Psoas muscle (tissue), 8 donors: Measurements from ENCODE around the gene GOLGA5. TPM values are rescaled to one million over a fixed set of nuclear protein-coding genes. Genes with fewer than 3 reads are reported as not detected.
A peak's percentile ranks its signal among the peaks of the same experiment; 100 is the strongest.

Experiments
- ATAC-seq, 4 donors: fragments of 200-7000 bp; cut with Tn5 transposase; one replicate each; pipeline ENCODE4 v1.9.1; 2020; ENCODE audit warnings: moderate library complexity in 3 of 4, mild to moderate bottlenecking in 2 of 4
- DNase-seq, 2 donors: peaks; one replicate each; pipeline ENCODE4 v3.0.0-alpha.2; 2020
- H3K27ac ChIP-seq: fragments of 200-600 bp; one replicate; pipeline ENCODE4 v1.8.0; 2022
- H3K27me3 ChIP-seq, 3 donors: fragments of 200-600 bp in 1 of 3; one replicate each; pipeline versions ENCODE4 v1.6.1 to v1.8.0; 2013 to 2022; ENCODE audit warnings: low read length in 2 of 3, mild to moderate bottlenecking in 2 of 3, moderate library complexity in 1 of 3; ENCODE audit not compliant: insufficient read depth in 3 of 3
- H3K36me3 ChIP-seq, 2 donors: fragments of 200-600 bp in 1 of 2; one replicate each; pipeline versions ENCODE4 v1.6.1 to v1.8.0; 2013 to 2022; ENCODE audit warnings: low read depth in 1 of 2, mild to moderate bottlenecking in 1 of 2, moderate library complexity in 1 of 2; ENCODE audit not compliant: insufficient read depth in 1 of 2
- H3K4me1 ChIP-seq: fragments of 200-600 bp; one replicate; pipeline ENCODE4 v1.8.0; 2022
- H3K4me3 ChIP-seq: fragments of 200-600 bp; one replicate; pipeline ENCODE4 v1.8.0; 2022; ENCODE audit warnings: mild to moderate bottlenecking
- H3K9me3 ChIP-seq: fragments of 200-600 bp; one replicate; pipeline ENCODE4 v1.8.0; 2022
- WGBS, 3 donors: extraction: QIAGEN DNeasy Blood & Tissue Kit; methylation state at CpG; one replicate each; pipeline versions ENCODE4 v1.1.6 to v1.1.7; 2013; 5-methylcytosine and 5-hydroxymethylcytosine counted together
- intact Hi-C, 2 donors: fragments of 100-400 bp; cut with DNase I; formaldehyde crosslinking; loops; one replicate each; pipeline versions ENCODE4 v1.11.0 to v1.14.2; 2022
- polyA plus RNA-seq, 3 donors: library from polyadenylated mRNA; stranded (reverse); fragments of 200-250 nt; gene quantifications; one replicate each; pipeline ENCODE4 v1.2.3, GENCODE V29; 2013
- total RNA-seq, 4 donors: library from RNA; stranded (reverse); fragmentation: NEBNext Ultra II Directional in 2 of 4; extraction: Animal tissue kit (Norgen Biotek cat#: 25700) in 2 of 4; gene quantifications; one replicate each; pipeline versions ENCODE4 v1.2.1 to v1.2.4, GENCODE V29; 2021 to 2023
- TF ChIP-seq, protein P1 (sequence below): fragments of 200-600 bp; IDR thresholded peaks from one replicate; pipeline ENCODE4 v1.8.0; 2022; ENCODE audit warnings: antibody characterized with exemption
- donor health status: healthy with polysubstance abuse.
- donor health status: DM: no; HTN: no; CAD: no; lungs with moderate emphysema.
- donor health status: Bipolar disorder and iron deficiency.
- donor health status: healthy.
- donor health status: DM: yes; HTN: yes; CAD: no.
- donor health status: DM: no; HTN: no; CAD: no.
- donor health status: DM: no; HTN: no; CAD: no.
- donor health status: DM: yes; HTN: yes; CAD: no.

The GOLGA5 gene
- total and polyA plus RNA-seq, 7 donors, result 19.8 to 59.1 (median 23.5) TPM

- H3K9me3 ChIP-seq, result peaks cover 5% of the 10 kb centered on the region
- DNase-seq (no peak), ATAC-seq (no peak)
- H3K4me1 ChIP-seq, result peaks cover 16% of the 10 kb centered on the region
- WGBS, 3 donors, result 54 to 60% (median 54%) methylated on average over 6 of the region's 6 CpGs
- intact Hi-C loops, result loop anchor here in 1 of 2 donors (5.0 kb wide), 1 partner anchor 48 kb away; the partner anchor contains the start of gene LGMN
- H3K36me3 ChIP-seq, result peaks cover 0 to 28% of the 10 kb centered on the region in 2 donors
- H3K27me3 ChIP-seq, result no peaks in the 10 kb centered on the region
- TF ChIP-seq, protein P1, sequence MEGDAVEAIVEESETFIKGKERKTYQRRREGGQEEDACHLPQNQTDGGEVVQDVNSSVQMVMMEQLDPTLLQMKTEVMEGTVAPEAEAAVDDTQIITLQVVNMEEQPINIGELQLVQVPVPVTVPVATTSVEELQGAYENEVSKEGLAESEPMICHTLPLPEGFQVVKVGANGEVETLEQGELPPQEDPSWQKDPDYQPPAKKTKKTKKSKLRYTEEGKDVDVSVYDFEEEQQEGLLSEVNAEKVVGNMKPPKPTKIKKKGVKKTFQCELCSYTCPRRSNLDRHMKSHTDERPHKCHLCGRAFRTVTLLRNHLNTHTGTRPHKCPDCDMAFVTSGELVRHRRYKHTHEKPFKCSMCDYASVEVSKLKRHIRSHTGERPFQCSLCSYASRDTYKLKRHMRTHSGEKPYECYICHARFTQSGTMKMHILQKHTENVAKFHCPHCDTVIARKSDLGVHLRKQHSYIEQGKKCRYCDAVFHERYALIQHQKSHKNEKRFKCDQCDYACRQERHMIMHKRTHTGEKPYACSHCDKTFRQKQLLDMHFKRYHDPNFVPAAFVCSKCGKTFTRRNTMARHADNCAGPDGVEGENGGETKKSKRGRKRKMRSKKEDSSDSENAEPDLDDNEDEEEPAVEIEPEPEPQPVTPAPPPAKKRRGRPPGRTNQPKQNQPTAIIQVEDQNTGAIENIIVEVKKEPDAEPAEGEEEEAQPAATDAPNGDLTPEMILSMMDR, result no peak
- H3K27ac ChIP-seq, result peak overlapping the region; percentile 88
- peak overlapping the region; percentile 84 for H3K4me3 ChIP-seq
Measured at GRCh38 chr14:92794961-92795360, 856 bp downstream of the GOLGA5 start.

DNA sequence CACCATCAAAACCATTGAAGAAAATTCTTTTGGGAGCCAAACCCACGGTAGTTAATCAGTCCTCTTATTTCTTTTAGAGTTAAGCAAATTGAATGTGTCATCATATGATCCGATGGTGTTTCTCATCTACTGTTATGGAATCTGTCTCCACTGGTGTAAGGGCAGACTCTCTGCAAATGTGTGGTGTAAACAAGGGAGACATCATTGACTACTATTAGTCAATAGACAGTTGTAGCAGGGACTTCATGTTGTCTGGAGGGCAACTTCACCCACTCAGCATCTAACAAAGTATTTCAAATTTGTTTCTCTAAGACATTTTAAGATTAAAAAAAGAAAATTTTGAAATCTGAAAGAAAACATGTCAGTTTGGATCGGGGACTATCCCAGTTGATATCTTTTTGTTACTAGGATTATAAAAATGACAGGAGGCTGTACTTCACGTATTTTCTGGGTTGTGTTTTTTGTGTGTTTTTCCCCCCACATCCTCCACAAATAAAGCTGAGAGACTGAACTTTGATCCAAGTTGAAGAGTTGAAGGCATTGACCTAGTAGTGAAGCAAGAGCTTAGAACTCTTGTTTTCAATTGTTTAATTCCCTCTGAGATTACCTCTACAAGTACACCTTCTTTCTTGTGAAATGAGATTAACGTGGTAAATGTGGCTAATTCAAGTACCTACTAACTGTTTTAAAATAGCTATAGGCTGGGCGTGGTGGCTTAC is 4.0 kb downstream of the GOLGA5 start:
- ATAC-seq (no peak), DNase-seq (no peak)
- Histone ChIP-seq H3K4me1 (peaks cover 37% of the 10 kb centered on the region), H3K27me3 (no peaks in the 10 kb centered on the region), H3K27ac (no peak overlapping the region), H3K36me3 (peaks cover 0 to 46% of the 10 kb centered on the region in 2 donors), H3K9me3 (no peaks in the 10 kb centered on the region), H3K4me3 (no peak overlapping the region)
- WGBS, 3 donors, result 74 to 80% (median 76%) methylated on average over 6 of the region's 6 CpGs
- intact Hi-C loops, result no loop called here
- TF ChIP-seq, protein P1, result no peak

DNA sequence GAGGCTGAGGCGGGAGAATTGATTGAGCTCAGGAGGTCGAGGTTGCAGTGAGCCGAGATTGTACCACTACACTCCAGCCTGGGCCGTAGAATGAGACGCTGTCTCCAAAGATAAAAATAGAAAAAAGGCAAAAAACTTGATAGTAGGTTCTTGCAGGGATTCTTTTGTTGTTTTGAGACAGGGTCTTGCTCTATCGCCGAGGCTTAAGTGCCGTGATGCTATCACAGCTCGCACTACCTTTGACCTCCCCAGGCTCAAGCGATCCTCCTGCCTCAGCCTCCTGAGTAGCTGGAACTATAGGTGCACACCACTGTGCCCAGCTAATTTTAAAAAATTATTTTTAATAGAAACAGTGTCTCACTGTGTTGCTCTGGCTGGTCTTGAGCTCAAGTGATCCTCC is 4.7 kb downstream of the GOLGA5 start:
- Histone ChIP-seq H3K4me3 (no peak overlapping the region), H3K27me3 (no peaks in the 10 kb centered on the region), H3K36me3 (peaks cover 0 to 53% of the 10 kb centered on the region in 2 donors), H3K9me3 (no peaks in the 10 kb centered on the region), H3K4me1 (peaks cover 32% of the 10 kb centered on the region), H3K27ac (no peak overlapping the region)
- TF ChIP-seq, protein P1, result no peak
- 87 to 93% (median 88%) methylated on average over 10 of the region's 10 CpGs for WGBS, 3 donors
- no peak for ATAC-seq
- DNase-seq, result no peak
- intact Hi-C loops, result no loop called here

DNA sequence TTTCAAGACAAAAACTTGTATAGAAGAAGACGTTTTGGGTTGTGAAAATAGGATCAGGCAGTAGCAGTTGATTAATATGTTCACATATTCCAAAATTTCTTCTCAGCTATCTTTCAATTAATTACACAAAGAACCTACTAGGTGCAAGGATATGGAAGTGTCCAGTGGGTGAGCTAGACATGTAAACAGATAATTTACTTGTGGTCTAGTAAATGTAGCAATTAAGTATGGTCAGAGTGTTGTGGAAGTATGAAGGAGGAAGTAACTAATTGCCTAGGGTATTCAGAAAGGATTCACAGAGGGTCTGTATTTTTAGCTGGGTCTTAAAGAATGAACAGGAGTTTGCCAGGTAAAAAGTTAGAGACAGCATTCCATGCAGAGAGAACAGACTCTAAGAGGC is 5.9 kb downstream of the GOLGA5 start:
- intact Hi-C loops, result no loop called here
- Histone ChIP-seq H3K36me3 (peaks cover 0 to 55% of the 10 kb centered on the region in 2 donors), H3K27ac (no peak overlapping the region), H3K27me3 (no peaks in the 10 kb centered on the region), H3K4me1 (peaks cover 31% of the 10 kb centered on the region), H3K4me3 (no peak overlapping the region), H3K9me3 (no peaks in the 10 kb centered on the region)
- WGBS, 3 donors, result 76 to 87% (median 78%) methylated on average over 1 of the region's 1 CpG
- TF ChIP-seq, protein P1, result no peak
- ATAC-seq, result no peak
- DNase-seq, result no peak
